ENCODE results near the gene CDH11. TPM values are rescaled to one million over a fixed set of nuclear protein-coding genes. Genes with fewer than 3 reads are reported as not detected.

The CDH11 gene
- total and polyA plus RNA-seq, 2 of the 4 experiments (the other 2 are of a cell fraction) = 266 to 601 TPM

GRCh38 chr16:65049679-65050078 is 72.2 kb downstream of the CDH11 start:
- dilution Hi-C loops (cut with HindIII; ENCODE audit: low sequenced_read_pairs, unreplicated experiment) (no loop called here), intact Hi-C loops (cut with micrococcal nuclease) (no loop called here), in situ Hi-C loops (cut with MboI; ENCODE audit: low sequenced_read_pairs) (no loop called here)
- peaks cover 52 to 73% of the 10 kb centered on the region in 2 experiments for H3K79me1 ChIP-seq (ENCODE audit: low read depth in 1 of 2, low read length in 2 of 2)
- H3K4ac ChIP-seq (ENCODE audit: low read depth, low read length) = no peak overlapping the region
- ATAC-seq (ENCODE audit: low read depth) (no peak), DNase-seq (no peak)
- no peak overlapping the region for H3K23ac ChIP-seq (ENCODE audit: low read depth, low read length)
- no peak overlapping the region for H4K5ac ChIP-seq (ENCODE audit: low read depth, low read length)
- no peaks in the 10 kb centered on the region for H3K9me3 ChIP-seq (ENCODE audit: control insufficient read depth, insufficient read depth, low read length)
- no peak overlapping the region for H3K27ac ChIP-seq (ENCODE audit: insufficient read depth, low read length)
- H4K91ac ChIP-seq (ENCODE audit: insufficient read depth, low read depth, low read length) = no peak overlapping the region
- H2BK120ac ChIP-seq (ENCODE audit: low read depth, low read length) = no peak overlapping the region
- no peak overlapping the region for H3K4me2 ChIP-seq (ENCODE audit: low read depth, low read length)
- H3K4me1 ChIP-seq (ENCODE audit: control insufficient read depth, insufficient read depth, low read length) = peaks cover 13% of the 10 kb centered on the region
- H2BK5ac ChIP-seq (ENCODE audit: low read depth, low read length, poor library complexity, severe bottlenecking) = no peak overlapping the region
- ChIA-PET POLR2A (ENCODE audit: unreplicated experiment) (no interaction called here), CTCF (no interaction called here)
- peaks cover 40% of the 10 kb centered on the region for H4K20me1 ChIP-seq (ENCODE audit: insufficient read depth, low read length)
- H4K8ac ChIP-seq (ENCODE audit: low read depth in 2 of 2, low read length in 2 of 2) = no peak overlapping the region
- no peak overlapping the region for H3K14ac ChIP-seq (replicated peaks; ENCODE audit: low read depth, low read length)
- no peak overlapping the region for H2AK9ac ChIP-seq (replicated peaks; ENCODE audit: low read depth, low read length, poor library complexity)
- BruUV-seq (replicated peaks) = no TSS peak
- no peak overlapping the region for H2AFZ ChIP-seq (replicated peaks; ENCODE audit: low read length, poor library complexity)
- no peak overlapping the region for H2BK20ac ChIP-seq (ENCODE audit: low read depth, low read length)
- no peak overlapping the region for H3K56ac ChIP-seq (ENCODE audit: extremely low read depth, insufficient read depth, low read length)
- H2BK15ac ChIP-seq (ENCODE audit: low read depth, low read length) = no peak overlapping the region
- 100% methylated on average over 1 of the region's 3 CpGs; no CpG with 5 or more reads in 1 of the 2 experiments for WGBS, 2 experiments (ENCODE audit: extremely low coverage in 2 of 2, insufficient read length in 1 of 2)
- H3K18ac ChIP-seq (ENCODE audit: low read depth, low read length) = no peak overlapping the region
- H2AK5ac ChIP-seq (ENCODE audit: low read depth, low read length) = no peak overlapping the region
- TF ChIP-seq MAZ (IDR thresholded peaks at IDR 0.05; ENCODE audit: borderline replicate concordance, low read depth, low read length) (no peak), SMC3 (IDR thresholded peaks at IDR 0.05; ENCODE audit: low read depth, low read length) (no peak), FOS (IDR thresholded peaks at IDR 0.05; ENCODE audit: low read depth, low read length) (no peak), CEBPB (IDR thresholded peaks at IDR 0.05; ENCODE audit: low read depth, low read length) (no peak), RAD21 (IDR thresholded peaks at IDR 0.05; ENCODE audit: low read length) (no peak), RCOR1 (IDR thresholded peaks at IDR 0.05; ENCODE audit: insufficient replicate concordance, low read length) (no peak), POLR2A (IDR thresholded peaks at IDR 0.05; ENCODE audit: low read depth, low read length) (no peak), NFE2L2 (IDR thresholded peaks at IDR 0.05; ENCODE audit: low read depth, low read length) (no peak), RFX5 (IDR thresholded peaks at IDR 0.05; ENCODE audit: low read depth, low read length) (no peak)
- H3K27me3 ChIP-seq (ENCODE audit: control insufficient read depth, insufficient read depth, low read length) = no peaks in the 10 kb centered on the region
- peaks cover 11% of the 10 kb centered on the region; the same call in 1 of the 2 replicates for H3K9me1 ChIP-seq (ENCODE audit: insufficient read depth, low read length)
- H3K4me3 ChIP-seq (ENCODE audit: insufficient read depth, low read depth, low read length) = no peak overlapping the region
- no peak overlapping the region for H3K9ac ChIP-seq (ENCODE audit: low read depth, low read length)
- H3K36me3 ChIP-seq (ENCODE audit: control insufficient read depth, insufficient read depth, low read length) = peaks cover 38% of the 10 kb centered on the region
